ENCODE measurements around the gene CD276.
"Not testable (repeated sequence)": the region's sequence is repeated elsewhere in the genome, so short reads cannot be mapped to it uniquely, and the experiment has no call there.

CD276 gene

DNA sequence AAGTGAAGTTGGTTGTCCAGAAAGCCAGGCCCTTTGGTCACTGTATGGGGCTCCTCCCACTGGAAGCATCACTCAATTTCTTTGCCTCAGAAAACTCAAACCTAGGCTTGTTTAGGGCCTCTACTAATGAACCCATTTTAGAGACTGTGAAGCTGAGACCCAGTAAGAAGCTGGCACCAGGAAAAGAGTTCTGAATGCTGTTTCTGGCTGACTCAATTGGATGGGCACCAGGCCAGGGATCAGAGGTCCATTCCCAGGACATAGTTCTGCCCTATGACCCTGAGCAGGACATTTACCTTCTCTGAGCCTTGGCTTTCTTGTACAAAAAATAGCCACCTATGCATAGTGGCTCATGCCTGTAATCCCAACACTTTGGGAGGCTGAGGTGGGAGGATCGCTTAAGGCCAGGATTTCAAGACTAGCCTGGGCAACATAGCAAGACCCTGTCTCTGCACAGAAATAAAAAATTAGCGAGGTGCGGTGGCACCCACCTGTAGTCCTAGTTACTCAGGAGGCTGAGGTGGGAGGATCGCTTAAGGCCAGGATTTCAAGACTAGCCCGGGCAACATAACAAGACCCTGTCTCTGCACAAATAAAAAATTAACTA is 30.6 kb downstream of the CD276 start:
- DNase-seq, result no peak

DNA sequence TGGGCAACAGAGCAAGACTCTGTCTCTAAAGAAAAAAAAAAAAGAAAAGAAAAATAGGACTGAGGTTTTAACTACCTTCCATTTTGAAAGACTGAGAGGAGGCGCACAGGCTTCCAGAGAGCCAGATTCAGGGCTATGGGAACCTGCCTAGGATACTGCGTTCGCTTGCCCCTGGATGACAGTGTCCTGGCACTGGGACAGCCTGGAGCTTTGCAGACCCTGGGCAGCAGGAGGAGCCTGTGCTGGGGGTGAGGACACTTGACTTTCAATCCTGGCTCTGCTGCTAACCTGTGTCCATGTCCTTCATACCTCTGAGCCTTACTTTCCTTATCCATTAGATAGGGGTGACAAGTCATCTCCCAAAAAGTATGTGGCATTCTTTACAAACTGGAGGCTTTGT is 31.2 kb downstream of the CD276 start:
- DNase-seq, result no peak

DNA sequence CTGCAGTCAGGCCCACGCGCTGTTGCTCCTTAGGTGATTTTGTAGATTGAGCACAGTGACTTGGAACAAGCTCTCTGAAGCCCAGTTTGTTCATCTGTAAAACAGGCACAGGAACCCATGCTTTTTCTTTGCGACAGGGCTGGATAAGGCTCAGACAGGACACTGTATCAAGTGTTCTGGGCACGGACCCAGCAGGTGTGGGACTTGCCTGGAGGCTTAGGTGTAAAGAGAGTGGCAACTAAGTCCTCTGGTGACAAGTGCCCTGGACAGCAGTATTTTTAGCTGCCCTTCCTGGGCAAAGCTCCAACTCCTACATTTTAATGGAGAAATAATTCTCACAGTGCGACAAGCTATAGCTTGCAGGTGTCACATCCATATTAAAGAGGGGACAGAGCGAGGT is 32.2 kb downstream of the CD276 start:
- DNase-seq, result no peak

DNA sequence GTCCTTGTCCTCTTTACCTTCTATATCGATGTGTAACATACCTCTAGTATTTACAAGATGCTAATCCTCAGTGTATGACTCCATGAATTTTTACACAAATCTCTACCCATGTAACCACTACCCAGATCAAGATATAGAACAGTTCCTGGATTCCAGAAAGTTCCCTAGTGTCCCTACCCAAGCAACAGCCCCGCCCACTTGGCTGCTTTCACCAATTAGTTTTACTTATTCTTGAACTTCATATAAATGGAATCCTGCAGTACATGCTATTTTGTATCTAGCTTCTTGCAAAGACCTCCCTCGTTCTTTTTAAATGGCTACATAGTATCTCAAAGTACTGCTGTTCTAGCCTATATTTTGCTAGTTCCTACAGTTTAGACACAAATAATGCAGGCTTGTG is 33.0 kb downstream of the CD276 start:
- no peak for DNase-seq

DNA sequence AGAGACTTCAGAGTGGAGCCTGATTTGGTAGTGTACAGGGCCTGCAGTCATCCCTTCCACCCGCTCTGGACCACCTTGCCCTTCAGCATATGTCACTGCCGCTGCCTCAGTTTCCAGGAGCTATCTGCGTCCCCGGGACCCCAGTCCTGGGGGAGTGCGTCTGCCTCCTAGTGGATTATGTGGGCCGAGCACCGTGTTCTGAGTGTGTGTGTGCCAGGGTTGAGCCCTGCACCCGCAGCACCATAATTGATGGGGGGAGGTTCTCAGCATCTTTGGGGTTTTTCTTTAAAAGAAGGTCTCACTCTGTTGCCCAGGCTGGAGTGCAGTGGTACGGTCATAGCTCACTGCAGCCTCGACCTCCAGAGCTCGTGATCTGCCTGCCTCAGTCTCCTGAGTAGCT is 33.6 kb downstream of the CD276 start:
- DNase-seq, result no peak

DNA sequence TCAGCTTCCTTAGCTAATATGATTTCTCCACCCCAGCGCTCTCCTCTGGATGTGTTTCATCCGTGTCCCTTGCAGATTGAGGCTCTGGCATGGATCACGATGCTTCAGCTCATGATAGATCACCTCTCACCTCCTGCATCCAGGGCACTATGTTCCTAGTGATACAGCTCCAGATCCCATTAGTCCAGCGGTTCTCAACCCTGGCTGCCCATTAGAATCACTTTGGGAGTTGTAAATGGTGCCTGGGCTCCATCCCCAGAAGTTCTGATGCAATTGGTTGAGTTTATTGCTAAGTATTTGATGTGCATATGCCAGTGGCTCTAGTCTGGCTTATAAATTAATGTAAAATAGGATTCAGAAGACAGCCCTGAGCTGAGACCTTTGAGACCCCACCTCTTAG is 34.5 kb downstream of the CD276 start:
- no peak for DNase-seq

DNA sequence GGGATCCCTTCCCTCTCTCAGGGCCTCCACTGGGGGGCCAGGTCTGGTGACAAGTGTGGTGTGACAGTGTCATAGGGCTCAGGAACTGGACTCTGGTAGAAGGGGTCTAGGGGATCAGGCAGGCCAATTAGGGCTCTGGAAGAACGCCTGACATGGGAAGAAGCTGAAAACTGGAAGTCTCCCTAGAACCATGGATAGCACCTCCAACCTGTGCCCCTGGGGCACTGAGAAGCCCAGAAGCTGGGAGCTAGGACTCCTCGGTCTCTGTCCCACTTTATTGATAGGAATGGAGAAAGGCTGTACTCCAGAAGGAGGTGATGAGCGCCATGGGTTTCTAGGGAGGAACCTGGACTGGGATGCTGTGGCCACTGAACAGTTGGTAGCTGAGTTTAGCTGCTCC is 38.2 kb downstream of the CD276 start:
- no peak for DNase-seq

DNA sequence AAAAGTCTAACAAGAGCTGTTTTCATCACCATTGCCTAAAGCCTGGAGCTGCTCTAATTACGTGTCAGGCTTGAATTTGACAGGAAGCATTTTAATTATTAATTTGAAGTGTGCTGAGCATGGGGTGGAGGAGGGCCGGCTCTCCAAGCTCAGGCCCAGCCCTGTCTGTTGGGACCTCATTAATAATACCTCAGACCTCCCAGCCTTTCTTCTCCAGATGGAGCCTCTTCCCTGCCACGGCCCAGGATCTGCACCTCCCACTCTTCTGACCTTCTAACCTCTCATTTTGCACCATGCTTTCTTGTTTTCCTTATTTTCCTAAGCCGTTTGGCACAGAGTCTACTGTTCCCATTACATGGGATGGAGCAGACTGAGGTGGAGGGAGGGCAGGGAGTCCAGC is 39.0 kb downstream of the CD276 start:
- no peak for DNase-seq

DNA sequence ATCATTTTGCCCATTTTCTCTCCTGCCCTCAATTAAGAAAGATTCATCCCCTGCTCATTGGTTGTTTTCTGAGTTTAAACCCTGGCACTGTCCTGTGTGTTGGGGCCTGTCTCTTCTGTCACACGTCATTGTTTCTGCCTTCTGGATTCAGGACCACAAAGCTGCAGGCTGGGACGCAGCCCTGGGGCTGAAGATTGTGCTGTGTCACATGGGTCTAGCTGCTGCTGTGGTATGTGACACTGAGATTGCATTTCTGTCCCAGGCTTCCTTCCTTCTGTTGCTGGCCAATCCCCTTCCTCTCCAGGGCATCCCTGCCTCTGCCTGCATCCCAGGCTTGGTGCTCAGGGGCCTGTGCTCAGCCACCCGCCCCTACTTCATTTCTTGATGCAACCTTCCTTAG is 40.0 kb downstream of the CD276 start:
- no peak for DNase-seq

DNA sequence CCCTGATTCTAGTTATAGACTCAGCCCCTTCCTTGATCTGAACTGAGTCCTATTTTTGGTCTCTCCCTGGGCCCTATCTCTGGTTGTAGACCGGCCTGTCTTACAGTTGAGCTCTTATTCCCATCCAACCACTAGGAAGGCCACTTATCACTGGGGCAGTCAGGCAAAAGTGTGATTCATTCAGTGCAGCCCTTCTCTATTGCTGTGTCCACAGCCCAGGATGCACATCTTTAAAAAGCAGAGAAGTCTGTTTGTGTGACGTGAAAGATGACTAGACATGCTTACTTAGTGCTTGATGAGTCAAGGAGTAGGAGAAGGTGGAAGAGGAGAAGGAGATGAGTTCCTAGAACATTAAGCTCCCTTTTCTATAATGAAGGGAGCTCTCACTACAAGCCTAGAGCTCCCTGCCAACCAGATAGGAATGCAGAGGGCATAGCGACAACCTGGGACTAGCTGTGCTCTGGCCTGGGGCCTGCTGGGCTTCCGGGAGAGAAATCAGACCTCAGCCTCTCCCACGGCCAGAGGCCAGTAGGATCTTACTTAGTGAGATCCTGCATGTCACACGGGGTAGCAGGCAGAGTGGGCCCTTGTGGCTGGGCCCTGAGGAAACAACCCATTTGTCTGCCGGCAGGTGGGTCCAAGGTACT is 43.3 kb downstream of the CD276 start:
- DNase-seq, result no peak

DNA sequence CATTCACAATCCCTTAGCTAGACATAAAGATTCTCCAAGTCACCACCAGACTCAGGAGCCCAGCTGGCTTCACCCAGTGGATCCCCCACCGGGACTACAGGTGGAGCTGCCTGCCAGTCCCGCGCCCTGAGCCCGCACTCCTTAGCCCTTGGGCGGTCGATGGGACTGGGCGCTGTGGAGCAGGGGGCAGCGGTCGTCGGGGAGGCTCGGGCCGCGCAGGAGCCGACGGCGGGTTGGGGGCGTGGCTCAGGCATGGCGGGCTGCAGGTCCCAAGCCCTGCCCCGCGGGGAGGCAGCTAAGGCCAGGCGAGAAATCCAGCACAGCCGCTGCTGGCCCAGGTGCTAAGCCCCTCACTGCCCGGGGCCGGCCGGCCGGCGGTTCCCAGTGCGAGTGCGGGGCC is 47.9 kb downstream of the CD276 start:
- DNase-seq, result not testable (repeated sequence)

DNA sequence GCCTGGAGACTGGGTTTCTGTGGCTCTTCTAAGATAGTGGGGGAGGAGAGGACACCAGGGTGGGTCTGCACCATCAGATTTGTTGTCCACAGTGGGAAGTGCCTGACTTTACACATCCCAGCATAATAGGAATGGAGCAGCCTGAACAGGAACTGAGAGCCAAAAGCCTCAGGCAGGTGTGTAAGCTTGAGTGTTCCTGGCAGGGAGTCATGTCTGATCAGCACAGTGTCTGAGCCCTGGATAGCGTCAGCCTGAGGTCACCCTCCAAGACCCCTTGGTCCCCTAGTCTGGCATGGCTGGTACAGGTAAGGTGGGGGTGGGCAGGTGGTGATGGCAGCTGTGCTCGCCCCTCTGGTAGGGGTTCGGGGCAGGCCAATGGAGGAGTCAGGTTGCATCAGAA is 48.7 kb downstream of the CD276 start:
- DNase-seq, result no peak

DNA sequence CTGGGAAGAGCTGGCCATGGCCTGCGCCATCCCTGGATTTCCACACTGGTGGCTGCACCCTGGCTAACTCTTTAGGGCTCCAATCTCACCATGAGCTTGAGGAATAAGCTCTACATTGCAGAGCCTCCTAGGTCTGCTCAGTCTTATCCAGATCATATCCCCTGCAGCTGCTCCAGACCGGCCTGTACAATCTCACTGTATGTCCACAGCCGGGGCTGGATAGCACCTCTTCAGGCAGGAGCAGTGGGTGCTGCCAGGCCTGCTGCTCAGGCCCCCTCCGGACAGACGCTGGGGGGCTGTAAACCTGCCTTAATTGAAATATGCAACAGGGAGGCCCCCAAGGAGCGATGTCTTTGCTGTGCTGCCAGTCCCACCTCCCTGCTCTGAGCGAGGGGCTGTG is 53.4 kb downstream of the CD276 start:
- DNase-seq, result no peak

DNA sequence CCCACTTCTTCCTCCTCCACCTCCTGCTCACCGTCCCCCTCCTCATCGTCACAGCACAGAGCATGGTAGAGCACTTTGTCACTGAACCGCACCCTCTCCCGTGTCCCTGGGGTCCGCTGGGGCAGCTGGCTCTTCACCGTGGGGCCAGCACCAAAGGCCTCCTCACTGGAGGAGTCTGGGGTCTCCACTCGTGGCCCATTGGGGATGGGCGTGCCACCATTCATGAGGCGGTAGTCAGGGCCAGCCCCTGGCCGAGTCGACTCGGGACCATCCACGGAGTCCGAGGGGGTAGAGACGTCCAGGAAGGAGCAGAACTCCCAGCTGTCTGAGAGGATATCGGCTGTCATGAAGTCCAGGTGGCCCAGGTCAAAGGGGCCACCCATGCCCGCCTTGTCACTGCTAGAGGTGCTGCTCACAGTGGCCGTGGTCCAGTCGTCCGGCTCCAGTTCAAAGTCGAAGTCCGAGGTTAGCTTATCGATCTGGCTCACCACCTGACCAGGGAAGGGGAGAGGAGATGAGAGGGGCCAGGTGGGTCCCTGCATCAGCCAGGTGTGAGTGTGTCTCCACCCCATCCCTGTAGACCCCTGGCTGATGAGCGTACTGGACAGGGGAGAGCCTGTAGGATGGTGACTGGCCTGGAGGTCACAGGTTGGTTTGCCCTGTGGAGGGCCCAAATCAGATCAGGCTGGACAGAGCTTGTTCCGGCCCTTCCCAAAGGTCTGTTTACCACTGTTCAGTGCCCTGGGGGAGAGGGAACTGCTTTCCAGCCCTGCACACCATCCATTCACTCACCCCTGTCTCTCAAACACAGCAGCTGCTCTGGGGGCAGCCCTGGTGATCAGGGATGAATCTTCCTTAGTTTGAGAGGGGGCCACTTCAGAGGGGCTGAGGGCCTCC is 56.2 kb downstream of the CD276 start:
- no peak for DNase-seq

DNA sequence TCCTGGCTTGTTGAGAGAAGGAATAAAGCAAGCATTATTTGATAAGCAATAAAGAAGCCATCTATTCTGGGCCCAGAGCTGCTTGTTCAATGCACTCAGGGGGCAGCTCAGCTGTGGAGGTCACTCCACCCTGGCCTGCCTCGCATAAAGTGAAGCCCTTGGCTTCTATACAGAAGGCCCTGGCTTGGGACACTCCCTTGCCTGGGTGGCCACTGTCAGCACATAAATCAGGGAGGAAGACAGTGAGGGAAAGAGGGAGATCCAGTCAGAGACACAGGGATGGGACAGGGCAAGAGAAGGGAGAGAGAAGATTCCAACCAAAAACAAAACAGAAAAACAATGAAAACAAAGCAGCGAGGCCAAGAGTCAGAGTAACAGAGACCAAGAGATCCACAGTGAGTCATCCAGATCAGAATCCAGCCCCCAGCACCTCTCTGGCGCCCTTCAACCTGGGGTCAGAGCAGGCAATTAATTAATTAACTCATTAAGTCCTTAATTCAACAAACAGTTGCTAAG is 57.2 kb downstream of the CD276 start:
- DNase-seq, result no peak

DNA sequence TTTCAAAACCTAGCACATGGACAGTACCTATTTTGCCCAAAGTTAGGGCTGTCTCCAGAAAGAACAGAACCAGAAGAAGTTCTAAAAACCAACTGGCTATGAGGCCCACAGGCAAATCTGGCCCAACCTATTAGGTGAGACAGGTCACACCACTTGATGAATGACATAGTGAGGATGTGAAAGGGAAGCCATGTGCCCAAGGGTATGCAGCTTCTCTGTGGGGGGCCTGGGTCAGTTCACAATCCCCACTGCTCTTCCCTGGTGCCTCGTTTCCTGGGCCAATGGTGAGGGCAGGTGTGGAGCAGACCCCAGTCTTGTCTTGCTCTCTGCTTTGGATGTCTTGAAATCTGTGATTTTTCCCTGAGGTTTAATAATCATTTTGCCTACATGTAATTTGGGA is 60.1 kb downstream of the CD276 start:
- DNase-seq, result no peak

DNA sequence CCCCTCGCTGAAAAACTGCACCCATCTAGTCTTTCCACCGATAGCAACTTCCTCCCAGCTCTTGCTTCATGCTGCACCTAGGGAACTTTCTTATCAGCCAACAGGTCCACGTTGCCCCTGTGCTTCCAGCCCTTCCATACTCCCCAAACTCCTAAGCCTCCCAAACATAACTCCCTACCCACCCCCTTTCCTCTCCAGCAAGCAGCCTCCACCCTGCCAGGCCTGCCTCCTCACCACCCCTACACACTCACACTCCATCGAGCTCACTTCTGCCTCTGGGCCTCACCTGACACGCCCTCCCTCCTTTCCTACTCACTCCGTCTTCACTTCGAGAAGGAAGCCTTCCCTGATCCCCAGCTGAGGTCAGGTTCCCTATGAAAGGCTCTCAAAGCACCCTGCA is 60.9 kb downstream of the CD276 start:
- DNase-seq, result no peak

DNA sequence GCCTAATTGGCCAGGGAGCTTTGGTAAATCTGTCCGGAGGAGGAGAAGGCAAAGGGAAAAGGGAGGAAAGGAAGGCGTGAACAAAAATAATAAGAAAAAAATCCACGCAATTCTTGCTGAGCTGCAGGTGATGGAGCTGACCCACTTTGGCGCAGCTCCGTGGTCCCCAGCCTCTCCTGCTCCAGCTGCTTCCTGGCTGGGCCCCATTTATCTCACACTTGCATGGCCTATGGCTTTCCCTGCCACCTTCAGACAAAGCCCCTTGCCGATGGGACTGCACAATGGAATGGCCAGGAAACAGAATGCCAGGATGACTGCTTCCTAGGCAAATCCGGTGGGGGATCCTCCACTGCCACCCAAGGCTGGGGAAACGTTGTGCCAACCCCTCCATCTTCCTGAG is 62.1 kb downstream of the CD276 start:
- DNase-seq, result no peak

DNA sequence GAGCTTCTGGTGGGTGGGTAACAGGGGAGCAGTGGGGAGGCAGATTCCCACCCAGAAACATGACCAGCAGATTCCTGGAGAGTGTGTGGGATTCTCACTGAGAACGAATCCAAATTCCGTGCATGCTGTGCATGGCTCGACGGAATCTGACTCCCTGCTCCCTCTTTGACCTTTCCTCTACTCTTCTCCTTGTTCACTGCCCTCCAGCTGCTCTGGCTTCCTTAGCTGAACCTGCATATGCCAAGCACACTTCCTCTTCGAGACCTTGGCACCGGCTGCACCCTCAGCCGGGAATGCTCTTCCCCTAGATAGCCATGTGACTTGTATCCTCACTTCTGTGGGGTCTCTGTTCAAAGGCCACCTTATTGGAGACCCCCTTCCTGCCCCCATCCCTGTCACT is 62.7 kb downstream of the CD276 start:
- no peak for DNase-seq

DNA sequence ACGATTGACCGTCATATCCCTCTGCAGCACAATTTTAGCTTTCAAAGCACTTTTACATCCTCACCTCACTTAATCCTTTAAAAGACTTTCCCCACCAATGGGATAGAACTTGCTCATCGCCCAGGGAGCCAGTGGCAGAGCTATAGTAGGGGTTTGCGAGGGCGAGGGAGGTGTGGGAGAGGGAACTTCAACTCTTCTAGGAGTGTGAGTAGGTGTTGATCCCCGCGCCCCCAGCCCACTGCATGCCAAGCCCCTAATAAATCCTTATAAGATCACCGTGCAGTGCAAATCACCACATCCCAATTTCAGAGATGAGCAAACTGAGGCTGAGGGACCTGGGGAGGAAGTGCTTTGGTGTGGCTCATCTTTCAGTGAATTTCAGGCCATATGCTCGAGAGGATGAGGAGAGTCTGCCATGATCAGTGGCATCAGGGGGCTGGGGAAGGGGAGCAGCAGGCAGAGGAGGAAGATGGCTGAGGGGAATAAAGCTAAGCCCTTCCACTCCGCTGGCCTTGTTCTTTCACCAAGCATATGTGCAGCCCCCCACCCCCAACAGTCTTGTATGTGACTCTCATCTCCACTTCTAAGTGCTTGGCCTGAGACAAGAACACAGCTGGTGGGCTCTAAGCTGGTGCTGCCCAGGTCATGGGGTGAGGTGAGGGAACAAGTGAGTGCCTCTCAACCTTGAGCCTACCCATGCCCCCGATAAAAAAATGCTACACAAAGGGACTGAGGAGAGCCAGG is 63.8 kb downstream of the CD276 start:
- DNase-seq, result no peak

DNA sequence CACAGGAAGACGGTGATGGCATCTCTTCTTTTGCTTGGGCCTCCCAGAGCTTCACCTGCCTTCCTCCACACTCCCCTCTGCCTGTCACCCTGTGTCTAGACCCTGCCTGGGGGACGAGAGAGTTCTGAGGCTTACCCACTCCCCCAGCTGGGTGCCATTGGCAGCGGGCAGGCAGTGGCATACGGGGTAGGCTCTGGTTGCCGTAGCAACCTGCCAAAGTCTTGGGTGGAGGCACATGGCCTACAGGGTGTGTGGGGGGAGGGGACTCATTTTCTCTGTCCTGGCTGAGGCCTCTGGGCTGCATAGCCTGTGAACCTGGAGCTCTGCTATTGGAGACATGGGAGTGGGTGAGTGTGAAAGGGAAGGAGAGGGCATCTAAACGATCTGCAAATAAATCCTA is 64.5 kb downstream of the CD276 start:
- no peak for DNase-seq

DNA sequence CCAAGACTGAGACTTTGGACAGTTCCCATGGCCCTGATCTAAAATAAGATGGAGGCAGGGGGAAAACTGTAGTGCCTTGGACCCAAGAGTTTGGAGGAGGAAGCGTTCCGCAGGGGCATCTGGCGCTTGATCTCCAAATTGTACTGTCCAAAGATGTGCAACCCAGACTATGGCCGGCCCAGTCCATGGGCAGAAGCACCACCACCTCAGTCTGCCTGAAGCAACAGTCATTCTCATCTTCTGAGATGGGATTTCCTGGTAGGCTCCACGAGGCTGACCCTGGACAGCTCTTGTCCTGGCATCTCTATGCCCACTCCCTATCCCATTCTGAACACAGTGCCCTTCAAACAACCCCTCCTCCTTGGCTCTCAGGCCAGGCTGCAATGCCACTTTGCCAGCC is 65.3 kb downstream of the CD276 start:
- DNase-seq, result no peak

DNA sequence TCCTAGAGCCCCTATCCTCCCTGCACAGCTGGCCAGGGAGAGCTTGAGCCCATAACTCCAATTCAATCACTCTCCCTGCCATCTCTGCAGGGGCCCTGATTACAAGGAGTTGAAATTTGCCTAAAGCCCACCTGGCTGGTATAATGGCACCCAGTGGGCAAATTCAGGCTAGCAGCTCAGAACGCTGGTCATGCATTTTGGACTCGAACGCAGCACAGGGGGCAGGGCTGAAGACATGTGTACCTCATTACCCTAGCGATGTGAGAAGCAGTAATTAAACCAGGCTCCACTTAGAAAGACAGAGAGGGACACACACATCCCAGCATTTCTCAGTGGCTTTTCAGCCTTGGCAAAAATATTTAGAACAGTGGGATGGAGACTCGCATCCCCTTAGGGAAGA is 65.8 kb downstream of the CD276 start:
- no peak for DNase-seq

All from CD4-positive, alpha-beta T cell treated with Interleukin-15 for 1 hour (primary cell).